ENCODE data around the gene TMEM259. TPM values are rescaled to one million over a fixed set of nuclear protein-coding genes. Genes with fewer than 3 reads are reported as not detected.

TMEM259 gene
- total and polyA plus RNA-seq, 2 of the 13 experiments (the other 11 are each of a cell fraction or from before 2014, with no cell fraction given), result 64.7 to 164 TPM

GRCh38 chr19:1017115-1017905 lies 3.6 kb downstream of the TMEM259 start:
- peak overlapping the region; percentile 31 for H3K27ac ChIP-seq (ENCODE audit: extremely low read length, insufficient read depth, low read length)
- ChIA-PET POLR2A (no interaction called here), CTCF (ENCODE audit: low intra/inter-chr PET ratio, low total read pairs) (no interaction called here)
- peaks cover 44% of the 10 kb centered on the region for H3K4me1 ChIP-seq (ENCODE audit: insufficient read depth, low read length)
- ATAC-seq (no peak), DNase-seq (ENCODE audit: low spot score) (no peak), FAIRE-seq (no peak)
- peak overlapping the region; percentile 93 for H3K4me2 ChIP-seq (ENCODE audit: low read depth, low read length)
- peaks cover 27% of the 10 kb centered on the region for H4K20me1 ChIP-seq (ENCODE audit: insufficient read depth, low read length)
- no TSS peak for BruUV-seq (replicated peaks)
- H3K9ac ChIP-seq (ENCODE audit: insufficient read depth, low read depth, low read length), result peak overlapping the region; percentile 40; the same call in 1 of the 2 replicates
- H3K27me3 ChIP-seq (ENCODE audit: control insufficient read depth in 1 of 2, insufficient read depth in 2 of 2, low read length in 2 of 2), result no peaks in the 10 kb centered on the region
- intact Hi-C loops (cut with micrococcal nuclease; ENCODE audit: unreplicated experiment) (no loop called here), in situ Hi-C loops (cut with HindIII; ENCODE audit: extremely low pct_ligation_motif_present, low pct_unique_long_range_greater_than_20kb) (no loop called here)
- H3K36me3 ChIP-seq (replicated peaks in 1 of 2; ENCODE audit: control insufficient read depth in 1 of 2, insufficient read depth in 2 of 2, low read length in 2 of 2), result peaks cover 14 to 18% of the 10 kb centered on the region in 2 experiments; a peak in 3 of 5 replicates
- 70% methylated on average over 22 of the region's 24 CpGs for WGBS (ENCODE audit: low lambda C conversion rate)
- no peaks in the 10 kb centered on the region for H3K9me3 ChIP-seq (ENCODE audit: low read length)
- peak overlapping the region in 1 of 3 experiments; percentile 46; a peak in 2 of 6 replicates for H3K4me3 ChIP-seq (replicated peaks in 1 of 3; ENCODE audit: insufficient read depth in 1 of 3, low read depth in 2 of 3, low read length in 3 of 3)
- H2AFZ ChIP-seq (ENCODE audit: low read length), result no peak overlapping the region
- peaks cover 58% of the 10 kb centered on the region for H3K79me2 ChIP-seq (ENCODE audit: insufficient read depth, low read length)
- TF ChIP-seq RBFOX2 (IDR thresholded peaks at IDR 0.05; ENCODE audit: low read depth, low read length) (peak; percentile 60), AKAP8 (CRISPR knock-in tag; IDR thresholded peaks at IDR 0.05) (peak; percentile 10; the same call in 1 of the 2 replicates), MYNN (CRISPR knock-in tag; IDR thresholded peaks at IDR 0.05; ENCODE audit: low read depth) (no peak), ZNF354B (CRISPR knock-in tag; IDR thresholded peaks at IDR 0.05) (no peak), ZNF335 (CRISPR knock-in tag; IDR thresholded peaks at IDR 0.05) (no peak), ZNF281 (CRISPR knock-in tag; IDR thresholded peaks at IDR 0.05; ENCODE audit: borderline replicate concordance) (peak; percentile 28; the same call in 1 of the 2 replicates), HNRNPL (IDR thresholded peaks at IDR 0.05; ENCODE audit: low read depth, low read length) (0 out of 2 replicates have a peak, but pooled peaks have one; percentile 13), ZBTB10 (CRISPR knock-in tag; IDR thresholded peaks at IDR 0.05; ENCODE audit: borderline replicate concordance) (no peak), ZFP91 (CRISPR knock-in tag; IDR thresholded peaks at IDR 0.05; ENCODE audit: borderline replicate concordance) (peak; percentile 20; the same call in 1 of the 2 replicates), ZNF720 (CRISPR knock-in tag; IDR thresholded peaks at IDR 0.05) (no peak)

All from HepG2 (cell line).